WERI-Rb-1 (cell line): ENCODE results near the gene TGFBR3.

Experiments
- DNase-seq: peaks from one replicate; pipeline ENCODE4 v3.0.0-alpha.2; 2020
- H3K27ac ChIP-seq: fragments of 250-450 bp; sonication (Bioruptor Pico); 2 replicates; pipeline ENCODE4 v1.5.1; 2020; ENCODE audit warnings: mild to moderate bottlenecking, moderate library complexity
- H3K27me3 ChIP-seq: fragments of 250-450 bp; sonication (Bioruptor Pico); 2 replicates; pipeline ENCODE4 v1.5.1; 2021; ENCODE audit warnings: mild to moderate bottlenecking, low read depth, moderate library complexity; ENCODE audit not compliant: insufficient read depth, severe bottlenecking
- H3K36me3 ChIP-seq: fragments of 250-450 bp; sonication (Bioruptor Pico); 2 replicates; pipeline ENCODE4 v1.5.1; 2020; ENCODE audit warnings: mild to moderate bottlenecking, moderate library complexity
- H3K4me3 ChIP-seq: 2 replicates; pipeline ENCODE4 v1.5.1; 2011; ENCODE audit warnings: low read depth, mild to moderate bottlenecking, control low read depth, low read length
- H3K9me3 ChIP-seq: fragments of 250-450 bp; sonication (Bioruptor Pico); 2 replicates; pipeline ENCODE4 v1.5.1; 2021; ENCODE audit warnings: mild to moderate bottlenecking, moderate library complexity; ENCODE audit not compliant: severe bottlenecking
- TF ChIP-seq, protein P1 (sequence below): IDR thresholded peaks from 2 replicates; pipeline ENCODE4 v1.5.1; 2011; ENCODE audit warnings: low read depth, mild to moderate bottlenecking, control low read depth, inconsistent platforms, low read length

Gene TGFBR3

DNA sequence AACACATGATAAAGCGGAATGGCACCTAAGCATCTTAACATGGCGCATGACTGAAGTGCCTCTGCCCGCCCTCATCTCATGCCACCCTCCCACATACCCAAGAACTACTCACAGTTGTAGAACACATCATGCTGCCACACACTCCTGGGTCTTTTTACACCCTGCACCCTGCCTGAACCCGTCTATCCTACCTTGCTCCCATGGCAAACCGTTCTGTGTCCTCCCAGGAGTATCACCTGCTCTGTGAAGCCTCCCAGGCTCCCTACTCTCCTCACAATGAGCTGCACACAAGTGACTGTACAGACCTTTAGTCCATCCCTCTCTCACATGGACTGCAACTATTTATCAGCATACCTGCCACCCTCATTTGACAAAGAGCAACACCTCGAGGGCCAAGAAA, 144.0 kb downstream of the TGFBR3 start:
- Histone ChIP-seq H3K36me3 (no peaks in the 10 kb centered on the region), H3K27me3 (no peaks in the 10 kb centered on the region), H3K4me3 (no peak overlapping the region), H3K9me3 (no peaks in the 10 kb centered on the region), H3K27ac (no peak overlapping the region)
- TF ChIP-seq, protein P1, sequence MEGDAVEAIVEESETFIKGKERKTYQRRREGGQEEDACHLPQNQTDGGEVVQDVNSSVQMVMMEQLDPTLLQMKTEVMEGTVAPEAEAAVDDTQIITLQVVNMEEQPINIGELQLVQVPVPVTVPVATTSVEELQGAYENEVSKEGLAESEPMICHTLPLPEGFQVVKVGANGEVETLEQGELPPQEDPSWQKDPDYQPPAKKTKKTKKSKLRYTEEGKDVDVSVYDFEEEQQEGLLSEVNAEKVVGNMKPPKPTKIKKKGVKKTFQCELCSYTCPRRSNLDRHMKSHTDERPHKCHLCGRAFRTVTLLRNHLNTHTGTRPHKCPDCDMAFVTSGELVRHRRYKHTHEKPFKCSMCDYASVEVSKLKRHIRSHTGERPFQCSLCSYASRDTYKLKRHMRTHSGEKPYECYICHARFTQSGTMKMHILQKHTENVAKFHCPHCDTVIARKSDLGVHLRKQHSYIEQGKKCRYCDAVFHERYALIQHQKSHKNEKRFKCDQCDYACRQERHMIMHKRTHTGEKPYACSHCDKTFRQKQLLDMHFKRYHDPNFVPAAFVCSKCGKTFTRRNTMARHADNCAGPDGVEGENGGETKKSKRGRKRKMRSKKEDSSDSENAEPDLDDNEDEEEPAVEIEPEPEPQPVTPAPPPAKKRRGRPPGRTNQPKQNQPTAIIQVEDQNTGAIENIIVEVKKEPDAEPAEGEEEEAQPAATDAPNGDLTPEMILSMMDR, result no peak
- no peak for DNase-seq

DNA sequence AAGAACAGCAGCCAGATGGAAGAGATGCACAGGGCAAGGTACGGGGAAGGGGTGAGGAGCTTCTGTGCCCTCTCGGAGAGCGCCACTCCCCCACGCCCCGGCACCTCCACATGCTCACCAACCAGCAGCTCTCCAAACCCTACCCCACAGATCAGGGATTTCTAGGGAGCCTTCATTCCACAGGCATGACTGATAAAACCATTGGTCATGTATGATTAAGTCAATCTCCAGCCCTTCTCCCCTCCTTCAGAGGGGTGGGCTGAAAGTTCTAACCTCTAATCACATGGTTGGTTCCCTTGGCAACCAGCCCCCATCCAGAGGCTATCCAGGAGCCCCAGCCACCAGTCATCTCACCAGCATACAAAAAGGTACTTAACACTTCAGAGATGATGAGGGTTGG, 144.7 kb downstream of the TGFBR3 start:
- Histone ChIP-seq H3K4me3 (no peak overlapping the region), H3K27me3 (no peaks in the 10 kb centered on the region), H3K27ac (no peak overlapping the region), H3K9me3 (no peaks in the 10 kb centered on the region), H3K36me3 (no peaks in the 10 kb centered on the region)
- no peak for DNase-seq
- TF ChIP-seq, protein P1, result no peak

DNA sequence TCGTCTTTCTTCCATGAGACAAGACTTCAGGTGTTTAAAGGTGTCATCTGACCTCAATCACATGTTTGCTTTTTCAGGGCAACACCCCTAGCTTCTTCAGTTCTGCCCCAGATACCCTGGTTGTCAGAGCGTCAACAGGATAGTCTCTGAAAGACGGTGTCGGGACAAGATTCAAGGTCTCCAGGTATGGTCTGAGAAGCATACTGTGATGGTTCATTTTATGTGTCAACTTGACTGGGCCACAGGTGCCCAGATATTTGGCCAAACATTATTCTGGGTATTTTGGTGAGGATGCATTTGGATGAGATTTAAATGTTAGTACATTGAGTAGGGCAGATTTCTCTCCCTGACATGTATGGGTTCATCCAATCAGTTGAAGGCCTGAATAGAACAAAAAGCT, 148.3 kb downstream of the TGFBR3 start:
- Histone ChIP-seq H3K9me3 (no peaks in the 10 kb centered on the region), H3K27ac (no peak overlapping the region), H3K36me3 (no peaks in the 10 kb centered on the region), H3K4me3 (no peak overlapping the region), H3K27me3 (no peaks in the 10 kb centered on the region)
- DNase-seq, result no peak
- TF ChIP-seq, protein P1, result no peak

DNA sequence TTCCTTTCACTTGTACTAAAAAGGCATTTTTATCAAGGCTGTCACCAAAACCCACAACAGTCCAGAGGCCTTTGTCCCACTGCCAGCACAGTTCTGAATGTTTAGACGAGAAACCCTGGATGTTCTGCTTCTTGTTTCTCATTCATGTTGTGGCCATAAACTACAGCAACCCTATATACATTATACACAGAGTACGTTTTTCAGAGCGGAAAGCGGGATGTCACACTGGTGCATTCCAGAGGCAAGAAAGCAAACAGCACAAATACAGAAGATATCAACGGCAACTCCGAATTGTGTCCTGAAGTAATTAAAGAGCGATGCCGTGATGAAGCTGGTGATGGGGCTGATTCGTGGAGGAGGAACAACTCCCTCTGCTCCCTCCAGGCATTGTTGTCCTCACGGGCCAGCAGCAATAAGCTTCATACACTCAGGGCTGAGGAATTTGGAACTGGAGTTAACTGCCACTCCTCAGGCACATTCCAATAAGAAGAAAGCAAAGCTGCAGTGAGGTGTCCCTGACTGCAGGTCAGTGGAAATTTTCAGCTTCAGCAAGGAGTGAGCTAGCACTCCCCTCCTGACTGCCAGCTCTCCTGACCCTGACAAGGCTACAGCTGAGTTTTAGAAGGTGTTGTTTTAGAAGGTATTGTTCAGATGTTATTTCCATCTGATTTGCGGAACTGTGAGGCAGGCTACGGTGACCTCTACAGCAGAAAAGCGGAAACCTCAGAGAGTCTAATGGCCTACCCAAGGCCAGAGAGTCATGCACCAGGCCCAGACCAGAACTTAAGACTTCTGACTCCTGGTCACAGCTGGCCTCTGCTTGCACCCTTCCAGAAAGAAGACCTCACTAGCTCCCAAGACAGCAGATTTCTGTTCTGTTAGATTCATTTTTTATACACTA, 149.0 kb downstream of the TGFBR3 start:
- no peak overlapping the region for H3K27ac ChIP-seq
- no peaks in the 10 kb centered on the region for H3K27me3 ChIP-seq
- H3K9me3 ChIP-seq, result no peaks in the 10 kb centered on the region
- no peak for DNase-seq
- H3K4me3 ChIP-seq, result no peak overlapping the region
- no peaks in the 10 kb centered on the region for H3K36me3 ChIP-seq
- TF ChIP-seq, protein P1, result no peak

DNA sequence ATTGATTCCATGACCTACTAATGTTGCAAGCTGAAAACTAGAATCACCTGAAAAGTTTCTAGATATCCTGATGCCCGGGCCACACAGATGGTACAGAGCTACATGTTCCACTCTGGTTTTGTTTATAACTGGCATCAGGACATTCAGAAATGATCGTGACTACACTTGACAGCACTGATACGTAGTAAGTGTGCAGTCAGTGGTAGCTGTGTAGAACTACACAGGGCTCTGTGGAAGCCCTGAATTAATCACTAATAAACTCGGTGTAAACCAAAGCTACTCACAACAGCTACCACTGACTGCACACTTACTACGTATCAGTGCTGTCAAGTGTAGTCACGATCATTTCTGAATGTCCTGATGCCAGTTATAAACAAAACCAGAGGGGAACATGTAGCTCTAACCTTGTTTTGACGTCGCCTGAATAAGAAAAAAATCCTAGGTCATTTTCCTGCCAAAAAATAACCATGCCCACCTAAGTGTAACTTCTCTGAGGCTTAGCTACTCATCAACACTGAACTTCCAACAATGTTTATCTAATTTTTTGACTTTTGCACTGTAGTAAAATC, 149.7 kb downstream of the TGFBR3 start:
- Histone ChIP-seq H3K27ac (no peak overlapping the region), H3K27me3 (no peaks in the 10 kb centered on the region), H3K9me3 (no peaks in the 10 kb centered on the region), H3K4me3 (no peak overlapping the region), H3K36me3 (no peaks in the 10 kb centered on the region)
- TF ChIP-seq, protein P1, result no peak
- DNase-seq, result no peak
